GM10847 (cell line): Measurements from ENCODE around the gene FOSB.
A peak's percentile ranks its signal among the peaks of the same experiment; 100 is the strongest.

ENCODE experiments used
- POLR2A ChIP-seq: IDR thresholded peaks from 2 replicates; pipeline ENCODE4 v1.6.1; 2011; ENCODE audit not compliant: insufficient read length; ENCODE audit errors: extremely low read depth

FOSB gene

GRCh38 chr19:45472563-45473366 is 5.0 kb downstream of the FOSB start:
- TF ChIP-seq POLR2A = no peak

GRCh38 chr19:45473367-45473681 is 5.5 kb downstream of the FOSB start:
- no peak for TF ChIP-seq POLR2A

- TF ChIP-seq POLR2A = no peak
Observed at GRCh38 chr19:45473682-45474605, 6.1 kb downstream of the FOSB start.

GRCh38 chr19:45474606-45475521 is 7.1 kb downstream of the FOSB start:
- TF ChIP-seq POLR2A = no peak

GRCh38 chr19:45475537-45476291 is 7.9 kb downstream of the FOSB start:
- TF ChIP-seq POLR2A = no peak

GRCh38 chr19:45476304-45476703 is 8.5 kb downstream of the FOSB start:
- TF ChIP-seq POLR2A = no peak

GRCh38 chr19:45477186-45477585 is 9.4 kb downstream of the FOSB start:
- TF ChIP-seq POLR2A = no peak

- TF ChIP-seq POLR2A = no peak
Observed at GRCh38 chr19:45477713-45478453, 10.1 kb downstream of the FOSB start.

GRCh38 chr19:45478454-45479238 is 10.8 kb downstream of the FOSB start:
- peak; percentile 38 for TF ChIP-seq POLR2A

- no peak for TF ChIP-seq POLR2A
Observed at GRCh38 chr19:45483033-45483432, 15.2 kb downstream of the FOSB start.

- TF ChIP-seq POLR2A = no peak
Observed at GRCh38 chr19:45484273-45484945, 16.6 kb downstream of the FOSB start.

- no peak for TF ChIP-seq POLR2A
Observed at GRCh38 chr19:45485305-45486077, 17.7 kb downstream of the FOSB start.
